ENCODE measurements around the gene FADS3. TPM values are rescaled to one million over a fixed set of nuclear protein-coding genes. Genes with fewer than 3 reads are reported as not detected.
A peak's percentile ranks its signal among the peaks of the same experiment; 100 is the strongest.

Gene FADS3
- total RNA-seq, 3 donors from 2014 or later, result 8.4 to 21.0 (median 11.5) TPM

GRCh38 chr11:61895046-61895717 lies 3.8 kb upstream of the FADS3 start:
- no peaks in the 10 kb centered on the region for H3K9me3 ChIP-seq
- H3K4me1 ChIP-seq (ENCODE audit: low read depth), result peaks cover 13% of the 10 kb centered on the region
- no peak for DNase-seq
- H3K36me3 ChIP-seq (ENCODE audit: low read depth), result no peaks in the 10 kb centered on the region
- no peak overlapping the region for H3K4me3 ChIP-seq
- intact Hi-C loops (cut with DNase I, micrococcal nuclease), result loop anchor here (5.0 to 10.0 kb wide), 2 partner anchors 50 to 187 kb away; no protein-coding TSS in a partner anchor
- TF ChIP-seq, protein P1, sequence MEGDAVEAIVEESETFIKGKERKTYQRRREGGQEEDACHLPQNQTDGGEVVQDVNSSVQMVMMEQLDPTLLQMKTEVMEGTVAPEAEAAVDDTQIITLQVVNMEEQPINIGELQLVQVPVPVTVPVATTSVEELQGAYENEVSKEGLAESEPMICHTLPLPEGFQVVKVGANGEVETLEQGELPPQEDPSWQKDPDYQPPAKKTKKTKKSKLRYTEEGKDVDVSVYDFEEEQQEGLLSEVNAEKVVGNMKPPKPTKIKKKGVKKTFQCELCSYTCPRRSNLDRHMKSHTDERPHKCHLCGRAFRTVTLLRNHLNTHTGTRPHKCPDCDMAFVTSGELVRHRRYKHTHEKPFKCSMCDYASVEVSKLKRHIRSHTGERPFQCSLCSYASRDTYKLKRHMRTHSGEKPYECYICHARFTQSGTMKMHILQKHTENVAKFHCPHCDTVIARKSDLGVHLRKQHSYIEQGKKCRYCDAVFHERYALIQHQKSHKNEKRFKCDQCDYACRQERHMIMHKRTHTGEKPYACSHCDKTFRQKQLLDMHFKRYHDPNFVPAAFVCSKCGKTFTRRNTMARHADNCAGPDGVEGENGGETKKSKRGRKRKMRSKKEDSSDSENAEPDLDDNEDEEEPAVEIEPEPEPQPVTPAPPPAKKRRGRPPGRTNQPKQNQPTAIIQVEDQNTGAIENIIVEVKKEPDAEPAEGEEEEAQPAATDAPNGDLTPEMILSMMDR (IDR thresholded peaks at IDR 0.05), result no peak
- no peak for ATAC-seq

DNA sequence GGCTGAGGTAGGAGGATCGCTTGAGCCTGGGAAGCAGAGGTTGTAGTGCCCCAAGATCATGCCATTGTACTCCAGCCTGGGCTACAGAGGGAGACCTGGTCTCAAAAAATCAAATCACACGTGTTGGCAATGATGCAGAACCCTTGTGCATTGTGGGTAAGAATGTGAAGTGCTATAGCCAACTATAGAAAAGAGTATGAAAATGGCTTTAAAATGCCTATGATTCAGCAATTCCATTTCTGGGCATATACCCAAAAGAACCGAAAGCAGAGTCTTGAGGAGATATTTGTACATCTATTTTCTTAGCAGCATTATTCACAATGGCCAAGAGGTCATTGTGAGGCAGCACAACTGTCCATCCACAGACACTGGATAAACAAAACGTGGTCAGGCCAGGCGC lies 2.6 kb upstream of the FADS3 start:
- TF ChIP-seq, protein P1 (IDR thresholded peaks at IDR 0.05), result no peak
- Histone ChIP-seq H3K4me3 (no peak overlapping the region), H3K4me1 (ENCODE audit: low read depth) (peaks cover 14% of the 10 kb centered on the region), H3K36me3 (ENCODE audit: low read depth) (no peaks in the 10 kb centered on the region), H3K9me3 (no peaks in the 10 kb centered on the region)
- ATAC-seq (no peak), DNase-seq (no peak)
- intact Hi-C loops (cut with DNase I, micrococcal nuclease), result loop anchor here in 1 of 2 donors (10.0 kb wide), 1 partner anchor 51 kb away; no protein-coding TSS in a partner anchor

DNA sequence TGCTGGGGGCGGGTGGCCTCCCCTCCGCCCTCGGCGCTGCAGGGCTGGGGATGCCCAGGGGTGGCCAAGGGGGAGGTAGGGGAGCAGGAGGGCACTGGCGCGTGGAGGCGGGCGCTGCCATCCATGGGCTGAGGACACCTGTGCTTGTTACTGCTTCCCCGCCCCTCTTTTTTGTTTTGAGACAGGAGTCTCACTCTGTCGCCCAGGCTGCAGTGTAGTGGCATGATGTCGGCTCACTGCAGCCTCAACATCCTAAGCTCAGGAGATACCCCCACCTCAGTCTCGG lies 683 bp upstream of the FADS3 start:
- no peaks in the 10 kb centered on the region for H3K9me3 ChIP-seq
- no peaks in the 10 kb centered on the region for H3K36me3 ChIP-seq (ENCODE audit: low read depth)
- peaks cover 14% of the 10 kb centered on the region for H3K4me1 ChIP-seq (ENCODE audit: low read depth)
- ATAC-seq, result peak; percentile 42
- H3K4me3 ChIP-seq, result no peak overlapping the region
- DNase-seq, result no peak
- intact Hi-C loops (cut with DNase I, micrococcal nuclease), result loop anchor here in 1 of 2 donors (10.0 kb wide), 1 partner anchor 53 kb away; no protein-coding TSS in a partner anchor
- TF ChIP-seq, protein P1 (IDR thresholded peaks at IDR 0.05), result no peak

- H3K36me3 ChIP-seq (ENCODE audit: low read depth), result no peaks in the 10 kb centered on the region
- H3K4me1 ChIP-seq (ENCODE audit: low read depth), result peaks cover 14% of the 10 kb centered on the region
- intact Hi-C loops (cut with DNase I, micrococcal nuclease), result loop anchor here in 1 of 2 donors (10.0 kb wide), 1 partner anchor 54 kb away; no protein-coding TSS in a partner anchor
- H3K9me3 ChIP-seq, result no peaks in the 10 kb centered on the region
- peak; percentile 16 for ATAC-seq
- peak; percentile 40 to 75 (median 64) for DNase-seq
- TF ChIP-seq, protein P1 (IDR thresholded peaks at IDR 0.05), result no peak
- peak overlapping the region; percentile 31 for H3K4me3 ChIP-seq
Measured at GRCh38 chr11:61890529-61891330, 615 bp downstream of the FADS3 start.

DNA sequence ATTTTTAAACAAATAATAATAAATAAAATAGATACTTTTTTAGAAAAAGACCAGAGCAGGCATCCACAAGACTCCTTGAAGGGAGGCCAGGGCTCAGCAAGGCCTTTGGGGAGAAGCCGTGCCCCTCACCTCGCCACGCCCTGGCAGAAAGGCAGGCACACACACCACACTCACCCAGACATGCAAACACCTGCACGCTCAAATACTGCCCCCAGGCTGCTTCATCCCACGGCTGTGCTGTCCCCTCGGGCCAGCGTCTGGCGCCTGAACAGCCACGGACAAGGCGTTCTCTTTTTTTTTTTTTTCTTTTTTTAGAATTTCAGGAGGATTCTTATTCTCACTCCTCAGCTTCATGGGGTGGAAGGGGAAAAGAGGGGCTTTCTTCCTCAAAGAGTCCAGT lies 1.5 kb downstream of the FADS3 start:
- no peaks in the 10 kb centered on the region for H3K36me3 ChIP-seq (ENCODE audit: low read depth)
- TF ChIP-seq, protein P1 (IDR thresholded peaks at IDR 0.05), result no peak
- no peaks in the 10 kb centered on the region for H3K9me3 ChIP-seq
- H3K4me1 ChIP-seq (ENCODE audit: low read depth), result peaks cover 14% of the 10 kb centered on the region
- no peak for DNase-seq
- intact Hi-C loops (cut with DNase I, micrococcal nuclease), result loop anchor here in 1 of 2 donors (10.0 kb wide), 1 partner anchor 55 kb away; no protein-coding TSS in a partner anchor
- no peak for ATAC-seq
- no peak overlapping the region for H3K4me3 ChIP-seq
